ENCODE measurements around the gene C3.

DNA sequence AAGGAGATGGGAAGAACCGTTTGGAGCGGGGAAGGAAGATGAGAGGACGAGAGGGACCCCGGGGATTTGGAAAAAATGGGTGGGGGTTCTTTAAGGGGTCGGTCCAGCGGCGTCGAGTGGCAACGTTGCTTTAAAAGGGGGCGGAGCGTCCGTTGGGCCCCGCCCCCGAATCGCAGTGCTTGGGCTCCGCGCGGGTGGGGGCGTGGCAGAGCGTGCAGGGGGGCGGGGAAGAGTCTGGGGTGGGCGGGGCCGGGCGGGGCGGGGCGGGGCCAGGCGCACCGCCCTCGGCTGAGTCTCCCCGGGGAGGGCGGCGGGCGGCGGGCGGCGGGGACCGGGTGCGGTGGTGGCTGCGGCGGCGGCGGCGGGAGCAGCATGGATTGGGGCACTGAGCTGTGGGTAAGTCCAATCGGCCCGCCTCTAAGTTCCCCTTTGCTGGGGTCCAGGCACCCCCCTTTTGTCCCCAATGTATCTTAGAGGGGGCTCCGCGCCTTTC is 19.0 kb upstream of the C3 start, which contains the start of gene TRIP10:
- TF ChIP-seq CTCF (IDR thresholded peaks at IDR 0.05; ENCODE audit: poor library complexity) = no peak
- no peak for TF ChIP-seq EZH2 (IDR thresholded peaks at IDR 0.05; ENCODE audit: borderline replicate concordance)
- TF ChIP-seq EZH2phosphoT487 (IDR thresholded peaks at IDR 0.05; ENCODE audit: low read depth, severe bottlenecking, unreplicated experiment) = no peak

Measured in hepatocyte (in vitro differentiated cells).